Endothelial cell of umbilical vein (primary cell): ENCODE data around the gene CCDC32. TPM values are rescaled to one million over a fixed set of nuclear protein-coding genes. Genes with fewer than 3 reads are reported as not detected.

ENCODE experiments used
- BruUV-seq: library from RNA; stranded (reverse); fragments of 400-500 nt; replicated peaks from 2 replicates; lab custom pipeline; 2021; lab: Mats Ljungman, UMichigan
- CTCF ChIA-PET: fragments of 300-600, 350-600 bp; sonication (Branson Sonifier 250); formaldehyde crosslinking; loops from one replicate; lab custom pipeline; 2021; ENCODE audit warnings: antibody characterized with exemption, inconsistent platforms; lab: Charles Lee
- POLR2A ChIA-PET: fragments of 300-600, 350-600 bp; sonication (Branson Sonifier 250); formaldehyde crosslinking; loops from one replicate; lab custom pipeline; 2021; ENCODE audit warnings: antibody characterized with exemption, inconsistent platforms; lab: Charles Lee
- DNase-seq: peaks from one replicate; pipeline ENCODE4 v3.0.0-alpha.2; 2011; ENCODE audit warnings: low read depth, low spot score
- FAIRE-seq: peaks from 2 replicates; lab custom pipeline; 2011; peaks lifted over from hg19 to GRCh38; lab: Jason Lieb, UNC
- H2AFZ ChIP-seq: 2 replicates; pipeline ENCODE4 v1.6.0; 2012; ENCODE audit warnings: low read depth, low read length, control low read depth, inconsistent platforms
- H3K27ac ChIP-seq: 2 replicates; pipeline ENCODE4 v1.5.1; 2011; ENCODE audit warnings: low read depth, mild to moderate bottlenecking, control low read depth, low read length, moderate library complexity; ENCODE audit not compliant: insufficient read depth
- H3K27me3 ChIP-seq, 2 experiments: 2 replicates each; pipeline versions ENCODE4 v1.6.0 to v1.6.1; 2011; ENCODE audit warnings: low read length in 2 of 2, mixed read lengths in 1 of 2; ENCODE audit not compliant: control insufficient read depth in 2 of 2, insufficient read depth in 2 of 2
- H3K36me3 ChIP-seq, 2 experiments: 2 replicates in 1 of 2; 3 replicates in 1 of 2; pipeline ENCODE4 v1.5.1; 2011; ENCODE audit warnings: low read length in 2 of 2, mild to moderate bottlenecking in 1 of 2, moderate library complexity in 1 of 2; ENCODE audit not compliant: control insufficient read depth in 2 of 2, insufficient read depth in 2 of 2; ENCODE audit errors: extremely low read depth in 1 of 2
- H3K4me1 ChIP-seq: 3 replicates; pipeline ENCODE4 v1.5.1; 2011; ENCODE audit warnings: mild to moderate bottlenecking, low read length; ENCODE audit not compliant: control insufficient read depth, insufficient read depth; ENCODE audit errors: extremely low read depth
- H3K4me2 ChIP-seq: 2 replicates; pipeline ENCODE4 v1.6.1; 2011; ENCODE audit warnings: low read length, control low read depth, mixed read lengths; ENCODE audit not compliant: insufficient read depth
- H3K4me3 ChIP-seq, 3 experiments: fragments of 200-600 bp in 1 of 3; sonication (generic), shearing (Covaris generic) in 1 of 3; replicated peaks in 1 of 3; 2 replicates each; pipeline ENCODE4 v1.5.1; 2011 to 2016; ENCODE audit warnings: control low read depth in 3 of 3, low read length in 3 of 3, mild to moderate bottlenecking in 2 of 3, inconsistent platforms in 1 of 3, low read depth in 1 of 3, moderate library complexity in 1 of 3; ENCODE audit not compliant: insufficient read depth in 1 of 3
- H3K79me2 ChIP-seq: 2 replicates; pipeline ENCODE4 v1.6.0; 2012; ENCODE audit warnings: low read length, inconsistent platforms; ENCODE audit not compliant: control insufficient read depth, insufficient read depth
- H3K9ac ChIP-seq: replicated peaks from 2 replicates; pipeline ENCODE3; 2011; ENCODE audit warnings: low read length, control low read depth; ENCODE audit not compliant: insufficient read depth; ENCODE audit errors: extremely low read depth
- H3K9me1 ChIP-seq: replicated peaks from 3 replicates; pipeline ENCODE4 v1.6.0; 2011; ENCODE audit warnings: mild to moderate bottlenecking, low read length; ENCODE audit not compliant: control insufficient read depth, insufficient read depth; ENCODE audit errors: extremely low read depth
- H3K9me3 ChIP-seq: replicated peaks from 2 replicates; pipeline ENCODE4 v1.5.1; 2012; ENCODE audit warnings: low read length, inconsistent platforms; ENCODE audit not compliant: control insufficient read depth, insufficient read depth
- H4K20me1 ChIP-seq: replicated peaks from 2 replicates; pipeline ENCODE3; 2011; ENCODE audit warnings: mild to moderate bottlenecking, low read length; ENCODE audit not compliant: control insufficient read depth, insufficient read depth; ENCODE audit errors: extremely low read depth
- EZH2 ChIP-seq: IDR thresholded peaks from 2 replicates; pipeline ENCODE4 v1.6.1; 2012; ENCODE audit warnings: borderline replicate concordance, low read depth, mild to moderate bottlenecking, moderate library complexity, low read length, inconsistent platforms; ENCODE audit not compliant: severe bottlenecking
- FOS ChIP-seq: IDR thresholded peaks from 2 replicates; pipeline ENCODE4 v1.6.1; 2011; ENCODE audit warnings: mild to moderate bottlenecking, low read length, moderate library complexity, borderline replicate concordance; ENCODE audit not compliant: insufficient read depth
- GATA2 ChIP-seq: IDR thresholded peaks from 2 replicates; pipeline ENCODE4 v1.7.0; 2011; ENCODE audit warnings: low read depth, mild to moderate bottlenecking, moderate library complexity, mixed read lengths, low read length; ENCODE audit not compliant: insufficient read length, insufficient read depth
- JUN ChIP-seq: IDR thresholded peaks from 2 replicates; pipeline ENCODE4 v1.6.1; 2011; ENCODE audit warnings: borderline replicate concordance, low read depth; ENCODE audit not compliant: insufficient read length, insufficient read depth
- MYC ChIP-seq: IDR thresholded peaks from one replicate; pipeline ENCODE4 v1.6.1; 2011; ENCODE audit warnings: mild to moderate bottlenecking, low read depth, low read length
- POLR2A ChIP-seq: IDR thresholded peaks from 2 replicates; pipeline ENCODE4 v1.6.1; 2012; ENCODE audit warnings: low read depth, mild to moderate bottlenecking, control low read depth, low read length
- POLR2AphosphoS5 ChIP-seq: IDR thresholded peaks from 2 replicates; pipeline ENCODE4 v1.6.1; 2012; ENCODE audit warnings: low read depth, mild to moderate bottlenecking, control low read depth, low read length, moderate library complexity; ENCODE audit not compliant: insufficient read depth
- dilution Hi-C: fragments of 300-500 bp; cut with MboI; formaldehyde crosslinking; loops from one replicate; pipeline ENCODE4 v1.15.0; 2019; ENCODE audit warnings: low sequenced_read_pairs; ENCODE audit not compliant: extremely low pct_ligation_motif_present
- intact Hi-C: fragments of 100-400 bp; cut with micrococcal nuclease; formaldehyde crosslinking; loops from one replicate; pipeline ENCODE4 v1.10.0; 2022
- polyA plus RNA-seq, 4 experiments: library from polyadenylated mRNA; depleted of rRNA in 3 of 4; stranded (reverse) in 3 of 4; unstranded in 1 of 4; fragments of >200 nt; gene quantifications; 2 replicates each; pipeline versions ENCODE4 v1.2.1 to v1.2.3, GENCODE V29; 2011 to 2012; ENCODE audit warnings: missing spikeins in 1 of 4
- total RNA-seq: library from RNA; stranded (reverse); gene quantifications from 2 replicates; pipeline ENCODE4 v1.2.3, GENCODE V29; 2021
- TF ChIP-seq, protein P1 (sequence below), 2 donors: IDR thresholded peaks; 1 replicate in 1 of 2; 2 replicates in 1 of 2; pipeline ENCODE4 v1.5.1; 2011; ENCODE audit warnings: low read length in 2 of 2, mild to moderate bottlenecking in 2 of 2, moderate library complexity in 2 of 2, control low read depth in 1 of 2, inconsistent platforms in 1 of 2, low read depth in 1 of 2; ENCODE audit not compliant: insufficient read depth in 1 of 2; ENCODE audit errors: extremely low read depth in 1 of 2
- TF ChIP-seq, protein P2 (sequence below): IDR thresholded peaks from 2 replicates; pipeline ENCODE4 v1.6.1; 2011; ENCODE audit not compliant: insufficient read depth, insufficient read length

CCDC32 gene
- total and polyA plus RNA-seq, 2 donors (not counting 3 experiments of a cell fraction or from before 2014, with no cell fraction given) = 22.9 to 24.0 TPM

DNA sequence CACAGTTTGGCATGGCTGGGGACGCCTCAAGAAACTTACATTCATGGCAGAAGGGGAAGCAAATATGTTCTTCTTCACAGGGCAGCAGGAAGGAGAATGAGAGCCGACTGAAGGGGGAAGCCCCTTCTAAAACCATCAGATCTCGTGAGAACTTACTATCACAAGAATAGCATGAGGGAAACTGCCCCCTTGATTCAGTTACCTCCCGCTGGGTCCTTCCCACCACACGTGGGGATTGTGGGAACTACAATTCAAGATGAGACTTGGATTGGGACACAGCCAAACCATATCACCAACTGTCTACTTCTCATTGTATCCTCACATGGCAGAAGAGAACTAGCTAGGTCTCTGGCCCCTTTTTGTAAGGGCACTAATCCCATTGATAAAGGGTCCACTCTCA is 30.5 kb downstream of the CCDC32 start:
- Histone ChIP-seq H3K27ac (no peak overlapping the region), H2AFZ (no peak overlapping the region), H3K4me1 (no peaks in the 10 kb centered on the region), H3K9me1 (no peaks in the 10 kb centered on the region), H3K27me3 (no peaks in the 10 kb centered on the region), H3K9ac (no peak overlapping the region), H3K4me3 (no peak overlapping the region), H4K20me1 (no peaks in the 10 kb centered on the region), H3K79me2 (no peaks in the 10 kb centered on the region), H3K36me3 (no peaks in the 10 kb centered on the region), H3K9me3 (no peaks in the 10 kb centered on the region), H3K4me2 (no peak overlapping the region)
- DNase-seq (no peak), FAIRE-seq (no peak)
- dilution Hi-C loops (no loop called here), intact Hi-C loops (no loop called here)
- CTCF ChIA-PET = no interaction called here
- TF ChIP-seq FOS (no peak), MYC (no peak), GATA2 (no peak), EZH2 (no peak), POLR2AphosphoS5 (no peak), JUN (no peak), POLR2A (no peak)
- TF ChIP-seq, protein P1, sequence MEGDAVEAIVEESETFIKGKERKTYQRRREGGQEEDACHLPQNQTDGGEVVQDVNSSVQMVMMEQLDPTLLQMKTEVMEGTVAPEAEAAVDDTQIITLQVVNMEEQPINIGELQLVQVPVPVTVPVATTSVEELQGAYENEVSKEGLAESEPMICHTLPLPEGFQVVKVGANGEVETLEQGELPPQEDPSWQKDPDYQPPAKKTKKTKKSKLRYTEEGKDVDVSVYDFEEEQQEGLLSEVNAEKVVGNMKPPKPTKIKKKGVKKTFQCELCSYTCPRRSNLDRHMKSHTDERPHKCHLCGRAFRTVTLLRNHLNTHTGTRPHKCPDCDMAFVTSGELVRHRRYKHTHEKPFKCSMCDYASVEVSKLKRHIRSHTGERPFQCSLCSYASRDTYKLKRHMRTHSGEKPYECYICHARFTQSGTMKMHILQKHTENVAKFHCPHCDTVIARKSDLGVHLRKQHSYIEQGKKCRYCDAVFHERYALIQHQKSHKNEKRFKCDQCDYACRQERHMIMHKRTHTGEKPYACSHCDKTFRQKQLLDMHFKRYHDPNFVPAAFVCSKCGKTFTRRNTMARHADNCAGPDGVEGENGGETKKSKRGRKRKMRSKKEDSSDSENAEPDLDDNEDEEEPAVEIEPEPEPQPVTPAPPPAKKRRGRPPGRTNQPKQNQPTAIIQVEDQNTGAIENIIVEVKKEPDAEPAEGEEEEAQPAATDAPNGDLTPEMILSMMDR (IDR thresholded peaks at IDR 0.05; ENCODE audit: extremely low read depth in 1 of 2, insufficient read depth in 1 of 2, low read depth in 1 of 2, low read length in 2 of 2) = no peak
- TF ChIP-seq, protein P2, sequence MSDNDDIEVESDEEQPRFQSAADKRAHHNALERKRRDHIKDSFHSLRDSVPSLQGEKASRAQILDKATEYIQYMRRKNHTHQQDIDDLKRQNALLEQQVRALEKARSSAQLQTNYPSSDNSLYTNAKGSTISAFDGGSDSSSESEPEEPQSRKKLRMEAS = no peak
- POLR2A ChIA-PET = no interaction called here
- no TSS peak for BruUV-seq
